HG02970 (cell line): ENCODE data around the gene NTSR1.

Experiments used
- ATAC-seq: cut with Tn5 transposase; IDR thresholded peaks from one replicate; pipeline ENCODE4 v1.9.1; 2021; ENCODE audit warnings: mild to moderate bottlenecking, moderate library complexity, moderate number of reproducible peaks; ENCODE audit not compliant: unreplicated experiment, low FRiP score

NTSR1 gene

DNA sequence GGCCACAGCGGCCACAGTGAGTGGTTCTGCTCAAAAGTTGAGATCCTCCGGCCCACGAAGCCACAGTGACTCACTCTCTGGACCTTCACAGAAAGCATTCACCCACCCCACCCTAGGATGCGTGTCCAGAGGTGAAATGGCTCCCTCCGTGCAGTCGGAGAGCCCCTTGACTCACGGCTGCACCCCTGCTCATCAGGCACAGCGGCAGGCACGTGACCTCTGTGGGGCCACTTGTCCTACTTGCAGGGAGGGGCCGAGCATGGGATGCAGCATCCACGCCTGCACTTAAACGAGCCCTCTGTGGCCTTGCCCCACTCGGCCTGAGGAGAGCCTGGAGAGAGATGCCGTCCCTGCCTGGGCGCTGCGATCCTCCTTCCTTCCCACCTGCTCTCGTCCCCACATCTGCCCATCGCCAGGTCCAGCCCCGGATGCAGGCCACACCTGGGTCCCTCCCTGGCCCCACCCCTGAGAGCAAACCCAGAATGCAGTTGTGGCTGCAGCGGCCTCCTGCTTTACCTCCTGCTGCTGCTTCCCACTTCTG is 28.7 kb downstream of the NTSR1 start:
- no peak for ATAC-seq

DNA sequence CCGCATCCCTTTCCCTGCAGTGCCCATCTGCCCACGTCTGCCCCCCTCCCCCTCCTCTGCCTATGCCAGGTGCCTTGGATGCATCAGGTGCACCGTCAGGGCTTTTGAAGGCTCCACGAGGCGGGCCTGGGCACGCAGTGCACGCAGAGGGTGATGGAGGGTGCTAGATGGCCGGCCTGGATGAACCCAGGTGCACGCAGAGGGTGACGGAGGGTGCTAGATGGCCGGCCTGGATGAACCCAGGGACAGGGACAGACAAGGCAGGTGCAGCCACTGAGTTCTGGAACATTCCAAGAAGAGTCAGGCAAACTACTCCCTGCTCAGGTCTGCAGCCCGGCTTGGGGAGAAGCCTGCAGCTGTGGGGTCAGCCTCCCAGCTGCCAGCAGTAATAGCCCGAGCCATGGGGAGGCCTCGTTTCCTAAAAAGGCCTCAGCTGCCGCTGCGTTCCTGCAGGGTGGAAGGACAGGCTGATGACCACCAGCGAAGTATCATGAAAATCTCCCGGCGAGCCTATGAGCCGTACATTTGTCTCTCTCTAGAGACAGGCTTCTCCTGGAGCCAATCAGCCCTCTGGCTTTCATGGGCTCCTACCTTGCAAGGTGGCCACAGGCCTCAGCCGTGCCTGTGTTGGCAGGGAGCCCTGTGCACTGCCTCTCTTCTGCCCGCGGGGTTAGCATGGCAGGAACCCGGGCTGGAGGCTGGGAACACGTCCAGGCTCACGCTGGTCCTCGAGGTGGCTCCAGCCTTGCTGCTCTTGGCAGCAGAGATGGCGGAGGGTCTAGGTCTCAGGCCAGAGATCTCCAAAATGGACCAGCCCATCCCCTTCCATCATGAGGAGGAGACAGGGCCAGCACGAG is 29.6 kb downstream of the NTSR1 start:
- ATAC-seq, result no peak

DNA sequence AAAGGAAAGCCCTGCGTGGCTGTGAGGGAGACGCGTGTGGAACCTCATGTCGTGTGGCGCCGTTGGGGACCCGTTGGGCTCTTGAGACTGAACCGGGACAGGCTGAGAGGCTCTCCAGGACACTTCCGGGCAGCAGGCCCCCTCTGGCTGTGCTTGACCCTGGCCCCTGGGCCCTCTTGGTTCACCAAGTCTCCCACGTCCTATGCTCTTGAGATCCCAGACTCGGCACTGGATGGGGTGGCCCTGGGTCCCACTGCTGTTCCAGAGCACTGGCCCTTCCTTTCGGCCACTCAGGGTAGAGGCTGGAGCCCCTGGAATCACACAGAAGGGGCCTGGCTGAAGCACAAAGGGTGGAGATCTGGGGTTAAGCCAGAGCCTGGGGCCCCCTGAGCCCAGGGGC is 30.4 kb downstream of the NTSR1 start:
- ATAC-seq, result no peak

DNA sequence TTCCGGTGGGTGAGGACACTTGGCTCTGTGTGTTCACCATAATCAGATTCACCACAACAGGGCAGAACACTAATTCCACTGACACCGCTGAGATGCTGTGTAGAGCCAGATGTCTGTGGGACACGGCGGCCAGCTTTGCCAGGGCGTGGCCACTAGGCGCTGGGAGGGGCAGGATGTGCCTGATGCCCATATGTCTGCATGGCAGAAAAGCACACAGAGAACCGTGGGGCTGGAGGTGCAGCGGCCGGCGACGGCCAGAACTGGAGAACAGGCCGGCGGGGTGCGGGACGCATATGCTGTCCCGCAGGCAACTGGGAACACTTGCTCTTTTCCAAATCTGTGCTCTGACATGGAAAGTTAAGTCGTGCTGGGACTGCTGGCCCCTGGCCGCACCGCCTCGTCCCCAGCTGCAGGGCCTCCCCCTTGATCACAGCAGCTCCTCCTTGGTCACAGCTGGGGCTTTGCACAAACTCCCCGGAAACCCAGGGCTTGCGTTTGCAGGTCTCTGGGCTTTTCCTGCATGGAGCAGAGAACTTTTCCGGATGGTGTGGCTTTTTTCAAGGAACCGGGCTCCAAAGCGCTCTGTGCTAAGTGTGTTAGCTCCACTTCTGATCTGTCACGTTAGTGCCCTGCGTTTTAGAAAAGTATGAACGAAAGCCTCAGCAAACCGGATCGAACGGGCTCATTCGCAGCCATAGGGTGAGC is 31.1 kb downstream of the NTSR1 start:
- ATAC-seq, result no peak

DNA sequence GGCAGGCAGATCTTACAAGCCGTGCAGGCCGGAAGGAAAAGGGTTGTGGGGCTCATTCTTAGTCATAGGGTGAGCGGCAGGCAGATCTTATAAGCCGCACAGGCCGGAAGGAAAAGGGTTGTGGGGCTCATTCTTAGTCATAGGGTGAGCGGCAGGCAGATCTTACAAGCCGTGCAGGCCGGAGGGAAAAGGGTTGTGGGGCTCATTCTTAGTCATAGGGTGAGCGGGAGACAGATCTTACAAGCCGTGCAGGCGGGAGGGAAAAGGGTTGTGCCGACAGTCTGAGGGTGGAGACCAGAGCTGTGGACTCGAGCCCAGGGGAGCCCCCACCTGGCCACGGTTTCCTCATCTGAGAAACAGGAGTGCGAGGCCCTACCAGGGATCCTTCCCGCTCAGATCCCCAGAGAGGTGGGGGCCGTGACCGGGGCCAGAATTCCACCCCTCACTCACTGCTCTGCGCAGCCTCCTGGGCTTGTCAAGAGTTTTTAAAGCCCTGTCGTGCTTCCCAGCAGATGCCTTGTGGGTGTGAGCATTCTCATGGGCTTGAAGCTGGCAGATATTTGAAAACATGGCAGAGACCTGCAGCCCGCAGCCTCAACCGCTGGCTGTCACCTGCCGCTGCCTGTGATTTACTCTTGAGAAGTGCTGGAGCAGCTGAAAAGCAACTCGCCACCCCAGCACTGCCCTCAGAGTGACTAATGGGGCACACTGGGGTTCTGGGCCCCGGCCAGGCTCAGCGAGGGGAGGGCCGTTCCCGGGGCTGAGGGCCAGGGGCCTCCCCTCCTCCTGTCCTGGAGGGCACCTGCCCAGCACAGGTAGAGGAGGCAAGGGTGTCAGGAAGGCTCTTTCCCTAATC is 31.9 kb downstream of the NTSR1 start:
- peak; percentile 62 for ATAC-seq

DNA sequence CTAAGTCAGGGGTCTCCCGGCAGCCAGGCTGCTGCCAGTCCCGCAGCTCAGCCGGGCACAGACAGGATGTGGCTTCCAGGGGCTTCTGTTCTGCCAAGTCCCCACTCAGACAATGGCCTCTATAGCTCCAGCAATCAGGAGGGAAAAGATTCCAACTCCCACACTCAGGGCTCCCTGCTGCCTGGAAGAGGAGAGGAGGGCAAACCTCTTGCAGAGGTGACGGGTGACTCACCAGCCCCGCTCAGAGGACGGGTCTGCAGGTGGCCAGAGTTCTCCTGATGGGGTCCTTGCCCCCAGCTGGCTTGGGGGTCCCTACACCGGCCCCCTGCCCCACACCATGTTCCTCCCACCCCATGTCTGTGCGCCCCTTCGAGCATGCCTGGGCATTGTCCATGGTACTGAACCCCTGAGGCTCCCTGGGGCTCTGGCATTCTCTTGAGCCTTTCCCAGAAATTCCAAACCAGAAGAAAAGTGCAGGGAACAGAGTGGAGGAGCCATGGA is 32.6 kb downstream of the NTSR1 start:
- no peak for ATAC-seq

DNA sequence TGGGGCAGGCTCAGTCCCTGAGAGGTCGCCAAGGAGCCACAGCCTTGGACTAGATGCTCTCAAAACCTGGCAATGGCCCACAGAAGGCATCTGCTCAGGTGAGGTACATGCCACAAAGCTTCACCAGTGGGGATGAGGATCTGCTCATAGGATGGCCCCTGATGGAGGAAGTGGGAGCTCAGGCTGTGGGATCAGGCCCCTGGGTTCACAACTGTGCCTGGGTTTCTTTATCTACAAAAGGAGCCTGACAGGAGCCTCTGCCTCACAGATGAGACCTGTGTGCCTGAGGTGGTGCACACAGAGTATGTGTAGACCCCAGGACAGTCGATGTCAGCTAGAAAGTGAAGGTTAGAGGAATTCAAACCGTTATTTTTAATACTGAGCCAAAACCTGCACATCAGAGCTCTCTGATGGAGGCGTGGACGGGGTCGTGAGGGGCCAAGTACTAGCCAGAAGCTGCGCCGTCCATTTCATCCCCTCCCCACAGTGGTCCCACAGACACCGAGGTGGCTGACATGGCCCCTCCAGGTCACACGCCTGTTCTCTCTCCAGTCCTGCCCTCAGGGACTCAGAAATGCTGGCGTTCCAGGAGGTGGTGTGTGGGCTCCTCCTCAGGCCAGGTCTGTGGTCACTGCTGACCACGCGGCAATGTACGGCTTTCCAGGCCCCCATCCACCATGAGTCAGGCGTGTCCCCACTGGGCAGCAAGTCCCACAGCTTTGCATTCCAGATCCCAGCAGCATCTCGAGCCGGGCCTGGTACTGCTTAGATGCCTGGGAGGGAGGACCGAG is 33.3 kb downstream of the NTSR1 start:
- ATAC-seq, result no peak

DNA sequence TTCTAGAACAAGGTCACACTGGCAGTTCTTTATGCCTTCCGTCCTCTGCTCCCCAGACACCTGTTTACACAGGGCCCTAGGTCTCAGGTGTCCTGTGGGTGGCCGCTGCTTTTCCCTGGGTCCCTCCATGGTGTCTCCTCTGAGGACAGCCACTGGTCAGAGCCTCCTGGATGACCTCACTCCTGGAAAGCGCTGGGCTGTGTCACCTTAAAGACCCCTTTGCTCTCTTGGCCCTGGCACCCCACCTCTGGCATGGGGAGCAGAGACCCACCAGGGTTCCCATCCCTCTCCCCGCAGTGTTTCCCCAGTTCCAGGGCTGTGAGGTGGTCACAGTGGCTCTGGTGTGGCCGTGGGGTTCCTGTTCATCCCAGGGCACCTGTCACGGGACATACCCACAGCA is 33.9 kb downstream of the NTSR1 start:
- ATAC-seq, result no peak

DNA sequence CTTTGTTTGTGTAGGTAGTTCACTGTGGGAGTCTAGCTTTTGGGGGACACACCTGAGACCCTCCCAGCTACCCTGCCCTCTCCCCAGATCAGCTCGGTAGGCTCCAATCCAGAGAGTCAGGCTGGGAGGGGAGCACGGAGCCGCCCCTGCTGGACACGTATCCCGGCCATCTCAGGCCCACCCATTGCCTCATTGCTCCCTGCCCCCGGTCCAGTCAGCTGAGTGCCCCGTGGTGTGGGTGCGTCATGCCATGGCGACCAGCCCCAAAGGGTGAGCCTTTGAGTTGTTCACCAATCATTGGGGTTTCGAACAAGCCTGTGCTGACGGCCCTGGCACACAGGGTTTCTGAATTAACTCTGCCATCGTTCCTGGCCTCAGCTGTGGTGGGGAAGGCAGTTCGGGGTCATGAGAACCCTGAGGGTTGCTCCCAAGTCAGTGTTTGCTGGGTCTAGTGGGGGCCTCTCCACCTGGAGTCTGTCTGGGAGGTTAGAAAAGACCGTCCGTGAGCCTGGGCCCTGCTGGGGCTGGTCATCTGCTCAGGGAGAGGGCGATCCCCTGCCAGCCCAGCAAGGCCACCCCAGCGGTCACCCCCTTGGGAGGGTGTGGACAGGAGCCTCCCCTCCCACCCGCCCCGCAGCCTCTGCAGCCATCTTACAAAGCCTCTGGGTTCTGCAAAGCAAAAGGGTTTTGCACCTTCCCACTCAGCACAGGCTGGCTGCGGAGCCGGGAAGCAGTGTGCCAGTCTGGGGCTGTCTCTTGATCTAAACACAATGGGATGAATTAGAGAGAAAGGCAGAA is 34.5 kb downstream of the NTSR1 start:
- no peak for ATAC-seq

DNA sequence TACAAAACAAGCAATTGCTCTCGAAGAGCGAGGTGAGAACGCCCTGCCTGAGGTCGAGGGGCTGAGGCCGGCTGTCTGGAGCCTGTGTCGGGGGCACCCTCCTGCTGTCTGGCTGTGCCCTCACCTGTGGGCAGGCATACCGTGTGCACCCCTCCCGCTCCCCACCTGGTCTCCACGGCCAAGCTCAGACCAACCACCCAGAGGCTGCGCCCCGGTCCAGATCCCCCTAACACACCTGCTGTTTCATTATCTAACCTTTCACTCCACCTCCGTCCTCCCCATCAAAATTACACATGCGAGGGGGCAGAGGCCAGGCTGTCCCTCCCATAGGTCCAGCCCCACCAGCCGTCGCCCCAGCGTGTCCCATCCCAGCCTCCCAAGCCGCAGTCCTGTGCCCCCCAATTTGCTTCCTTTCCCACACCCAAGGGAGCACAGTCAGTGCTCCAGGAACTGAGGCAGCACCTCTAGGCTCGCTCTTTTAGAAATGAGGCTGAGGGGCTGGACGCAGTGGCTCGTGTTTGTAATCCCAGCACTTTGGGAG is 35.2 kb downstream of the NTSR1 start:
- ATAC-seq, result no peak

DNA sequence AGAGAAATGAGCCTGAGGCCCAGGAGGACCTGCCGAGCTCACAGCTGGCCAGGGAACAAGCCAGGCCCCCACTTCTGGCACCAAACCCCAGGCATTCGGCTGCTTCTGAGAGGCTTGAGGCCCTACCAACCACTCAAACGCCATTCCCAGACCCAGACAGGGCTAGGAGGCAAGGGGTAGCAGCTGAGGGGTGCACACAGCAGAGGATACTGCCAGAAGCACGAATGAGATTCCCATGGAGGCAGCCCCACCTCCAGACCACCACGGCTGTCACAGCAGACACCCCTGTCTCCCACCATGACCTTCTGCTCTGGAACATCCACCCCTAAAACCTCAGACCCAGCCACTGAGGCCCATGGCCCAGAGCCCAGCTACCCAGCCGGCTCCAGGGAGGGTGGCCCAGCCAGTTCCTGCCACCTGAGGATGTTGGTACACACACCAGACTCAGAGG is 36.1 kb downstream of the NTSR1 start:
- no peak for ATAC-seq

DNA sequence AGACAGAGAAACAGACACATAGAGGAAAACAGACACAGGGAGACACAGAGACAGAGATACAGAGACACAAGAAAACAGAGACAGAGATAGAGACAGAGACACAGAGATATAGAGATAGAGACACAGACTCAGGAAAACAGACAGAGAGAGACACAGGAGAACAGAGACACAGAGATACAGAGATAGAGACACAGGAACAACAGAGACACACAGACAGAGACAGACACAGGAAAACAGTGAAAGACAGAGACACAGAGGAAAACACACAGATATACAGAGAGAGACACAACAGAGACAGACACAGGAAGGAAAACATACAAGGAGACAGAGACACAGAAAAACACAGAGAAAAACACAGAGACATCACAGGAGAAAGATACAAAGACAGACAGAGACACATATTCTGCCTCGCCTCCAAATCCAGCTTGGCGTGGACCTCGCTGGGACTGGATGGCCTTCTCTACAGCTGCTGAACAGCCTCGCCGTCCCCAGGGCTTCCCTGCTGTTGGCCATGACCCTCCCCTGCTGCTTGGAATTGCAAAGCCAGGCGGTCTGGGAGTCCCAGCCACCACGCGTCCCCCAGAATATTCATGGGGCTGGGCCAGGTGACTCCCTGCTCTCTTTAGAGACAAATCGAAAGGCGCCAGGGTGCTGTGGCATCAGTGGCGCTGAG is 36.8 kb downstream of the NTSR1 start:
- ATAC-seq, result no peak

DNA sequence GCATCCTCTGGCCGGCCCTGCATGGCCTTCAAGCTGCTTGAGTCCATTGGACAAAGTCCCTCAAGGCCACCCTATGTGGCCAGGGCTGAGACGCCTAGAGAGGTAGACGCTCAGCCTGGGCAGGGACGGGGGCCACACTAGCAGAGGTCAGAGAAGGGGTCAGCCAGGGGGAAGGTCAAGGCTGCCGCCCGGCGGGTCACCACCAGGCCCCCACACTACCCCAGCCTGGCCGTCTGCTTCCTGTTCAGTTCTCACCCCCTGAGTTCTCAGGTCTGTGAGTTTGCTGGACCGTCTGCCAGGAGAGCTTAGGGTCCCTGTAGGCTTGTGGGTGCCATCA is 37.3 kb downstream of the NTSR1 start:
- no peak for ATAC-seq

DNA sequence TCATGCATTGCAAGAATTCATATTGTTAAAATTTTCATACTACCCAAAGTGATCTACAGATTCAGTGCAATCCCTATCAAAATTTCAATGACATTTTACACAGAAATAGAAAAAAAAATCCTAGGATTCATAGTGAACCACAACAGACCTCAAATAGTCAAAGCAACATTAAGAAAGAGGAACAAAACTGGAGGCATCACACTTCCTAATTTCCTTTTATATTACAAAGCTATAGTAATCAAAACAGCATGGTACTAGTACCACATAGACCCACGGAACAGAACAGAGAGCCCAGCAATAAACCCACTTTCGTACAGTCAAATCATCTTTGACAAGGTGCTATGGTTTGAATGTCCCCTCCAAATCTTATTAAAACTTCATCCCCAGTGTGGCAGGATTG is 39.7 kb downstream of the NTSR1 start:
- no peak for ATAC-seq

DNA sequence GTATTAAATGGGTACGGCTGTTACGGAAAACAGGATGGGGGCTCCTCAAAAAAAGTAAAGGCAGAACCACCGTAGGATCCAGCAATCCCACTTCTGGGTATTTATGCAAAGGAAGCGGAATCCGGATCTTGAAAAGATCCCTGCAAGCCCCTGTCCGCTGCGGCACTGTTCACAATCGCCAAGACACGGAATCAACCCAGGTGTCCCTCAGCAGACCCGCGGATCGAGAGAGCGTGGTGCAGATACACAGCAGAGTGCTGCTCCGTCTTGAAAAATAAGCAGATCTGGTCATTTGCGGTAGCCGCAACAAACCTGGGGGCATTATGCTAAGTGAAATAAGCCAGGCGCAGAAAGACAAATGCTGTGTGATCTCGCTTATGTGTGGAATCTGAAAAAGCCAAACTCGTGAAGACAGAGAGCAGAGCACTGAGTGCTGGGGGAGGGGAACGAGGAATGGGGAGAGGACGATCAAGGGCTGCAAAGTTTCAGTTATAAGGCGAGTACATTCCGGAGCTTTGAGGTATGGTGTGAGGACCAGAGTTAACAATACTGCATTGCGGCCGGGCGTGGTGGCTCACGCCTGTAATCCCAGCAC is 41.3 kb downstream of the NTSR1 start:
- ATAC-seq, result no peak

DNA sequence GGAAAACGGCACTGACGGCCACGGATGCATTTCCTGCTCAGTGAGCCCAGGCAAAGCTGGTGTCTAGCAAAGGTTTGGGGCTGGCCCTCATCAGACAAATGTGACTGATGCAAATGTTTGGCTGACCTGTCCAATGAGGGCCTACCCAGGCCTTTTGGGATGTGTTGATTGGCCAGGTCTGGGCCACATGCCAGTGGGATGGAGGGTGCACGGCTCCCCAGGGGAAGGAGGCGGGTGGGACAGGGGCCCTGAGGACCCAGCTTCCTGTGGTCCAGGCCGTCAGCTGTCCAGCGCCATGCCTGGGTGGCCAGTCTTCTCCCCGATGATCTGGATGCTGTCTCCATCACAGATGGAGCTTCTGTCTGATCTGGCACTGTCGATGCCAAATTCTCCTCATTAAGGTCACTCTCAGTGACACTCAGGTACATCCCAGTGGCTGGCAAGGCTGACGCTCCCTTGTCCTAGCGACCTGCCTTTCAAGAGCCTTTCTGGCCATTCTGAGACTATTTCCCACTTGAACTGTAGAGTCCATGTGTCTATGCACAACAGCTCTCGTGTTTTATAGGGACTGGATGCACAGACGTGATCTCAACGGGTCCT is 43.0 kb downstream of the NTSR1 start:
- ATAC-seq, result no peak

DNA sequence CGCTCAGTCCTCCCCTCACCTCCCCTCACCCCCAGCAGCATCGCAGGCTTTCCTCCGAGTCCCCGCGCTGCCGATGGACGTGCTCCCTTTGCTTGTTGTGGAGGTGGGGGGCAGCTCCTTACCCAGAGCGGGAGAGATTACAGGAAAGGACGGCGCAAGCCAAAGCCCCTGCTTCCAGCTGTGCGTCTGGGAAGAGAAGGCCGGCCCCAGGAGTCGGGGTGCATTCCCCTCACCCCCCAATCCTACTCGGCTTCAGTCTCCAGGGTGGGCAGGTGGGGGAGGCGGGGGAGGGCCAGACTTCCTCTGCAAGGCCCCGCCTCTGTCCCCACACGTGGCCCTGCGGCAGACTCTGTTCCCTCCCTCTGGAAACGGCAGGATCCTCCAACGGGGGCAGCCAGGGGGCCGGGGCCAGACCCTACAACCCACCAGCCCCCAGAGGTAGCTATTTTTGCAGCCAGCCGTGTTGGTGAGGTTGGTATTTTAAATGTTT is 43.6 kb downstream of the NTSR1 start:
- ATAC-seq, result no peak
